GM19463 (cell line): ENCODE measurements around the gene TMEM234.

Source experiments
- ATAC-seq: cut with Tn5 transposase; IDR thresholded peaks from one replicate; pipeline ENCODE4 v1.9.1; 2021; ENCODE audit warnings: mild to moderate bottlenecking, moderate library complexity; ENCODE audit not compliant: unreplicated experiment

The TMEM234 gene

DNA sequence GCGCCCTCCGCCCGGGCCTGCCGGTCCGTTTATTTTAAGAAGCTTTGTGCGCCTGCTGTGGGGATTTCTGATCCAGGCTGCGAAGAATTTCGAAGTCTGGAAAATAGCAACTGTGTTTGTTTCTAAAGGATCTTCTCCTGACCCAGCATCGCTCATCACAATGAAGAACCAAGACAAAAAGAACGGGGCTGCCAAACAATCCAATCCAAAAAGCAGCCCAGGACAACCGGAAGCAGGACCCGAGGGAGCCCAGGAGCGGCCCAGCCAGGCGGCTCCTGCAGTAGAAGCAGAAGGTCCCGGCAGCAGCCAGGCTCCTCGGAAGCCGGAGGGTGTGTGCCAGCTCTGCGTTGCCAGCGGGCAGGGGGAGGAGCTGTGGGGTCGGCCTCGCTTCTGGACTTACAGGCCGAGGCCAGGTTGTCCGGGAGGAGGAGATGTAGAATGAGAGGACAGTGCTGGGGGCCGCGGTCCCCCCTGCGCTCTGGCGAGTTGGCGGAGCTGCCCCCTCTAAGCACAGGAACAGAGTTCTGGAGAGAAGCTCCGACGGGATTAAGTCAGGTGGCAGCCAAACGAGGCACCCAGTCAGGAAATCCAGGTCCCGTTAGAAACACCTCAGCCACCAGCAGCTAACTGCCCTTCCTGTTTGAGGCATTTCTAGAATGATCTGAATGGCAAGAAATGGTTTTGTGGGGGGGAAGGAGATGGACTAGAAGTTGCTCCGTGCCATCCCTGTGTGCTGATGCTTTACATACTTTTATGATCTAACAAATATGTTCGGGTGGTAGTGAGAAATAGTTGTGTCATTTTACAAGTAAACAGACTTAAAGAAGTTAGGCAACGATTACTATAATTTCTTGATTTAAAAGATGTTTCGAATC is 41.7 kb downstream of the TMEM234 start:
- ATAC-seq = no peak

GRCh38 chr1:32179443-32180185 is 42.5 kb downstream of the TMEM234 start, which contains the start of gene TXLNA:
TXLNA (plus strand) TSS chr1:32179675; CDS start chr1:32180346, 671 bp downstream.
- peak; percentile 92 for ATAC-seq

DNA sequence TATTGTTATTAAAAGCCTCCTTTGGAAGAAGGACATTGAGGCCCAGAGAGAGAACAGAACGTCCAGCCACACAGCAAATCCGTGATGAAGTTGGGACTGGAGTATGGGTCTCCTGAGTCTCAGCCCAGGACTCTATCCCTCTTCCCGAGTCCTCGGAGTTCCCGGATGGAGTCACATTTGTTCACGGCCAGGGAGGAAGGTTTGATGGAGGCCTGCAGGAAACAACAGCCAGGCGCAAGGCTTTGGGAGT is 43.0 kb downstream of the TMEM234 start:
- ATAC-seq = no peak

DNA sequence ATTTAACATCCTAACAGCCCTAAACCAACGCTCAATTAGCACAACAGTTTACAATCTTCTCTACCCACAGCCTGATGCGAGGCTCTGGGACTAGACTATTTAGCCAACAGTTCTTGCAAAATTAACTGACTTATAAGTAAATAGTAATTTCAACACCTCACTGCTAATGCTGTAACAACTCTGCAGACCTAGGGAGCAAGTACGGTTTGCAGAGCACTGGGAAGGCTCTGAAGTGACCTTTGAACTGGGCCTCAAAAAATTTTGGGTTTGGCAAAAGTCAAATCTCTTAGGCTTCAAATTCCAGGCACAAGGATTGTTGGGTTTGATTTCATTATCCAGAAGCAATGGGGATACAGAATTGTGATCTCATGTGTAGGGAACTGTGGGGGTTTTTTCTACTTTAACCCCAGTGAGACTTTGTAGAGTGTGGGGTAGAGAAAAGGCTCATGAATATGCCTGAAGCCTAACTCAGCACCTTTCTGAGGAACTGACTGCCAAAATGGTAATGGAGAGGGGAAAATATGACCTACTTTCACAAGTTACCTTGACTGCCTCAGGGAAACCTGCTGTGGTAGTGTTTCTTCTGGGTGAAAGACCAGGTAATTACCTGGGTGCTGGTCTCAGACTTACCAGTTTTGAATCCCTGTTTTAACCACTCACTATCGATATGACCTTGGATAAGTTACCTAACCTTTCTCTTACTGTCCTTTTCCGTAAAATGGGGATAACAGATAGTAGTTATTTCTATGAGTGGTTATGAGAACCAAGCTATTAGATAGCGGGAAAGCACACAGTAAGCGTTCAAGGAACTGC is 43.6 kb downstream of the TMEM234 start:
- ATAC-seq = no peak

- no peak for ATAC-seq
Measured at GRCh38 chr1:32172621-32173245, 49.4 kb downstream of the TMEM234 start.

- no peak for ATAC-seq
Measured at GRCh38 chr1:32170991-32171390, 51.2 kb downstream of the TMEM234 start.
